ENCODE data around the gene LAMTOR4.
A peak's percentile ranks its signal among the peaks of the same experiment; 100 is the strongest.
"Not testable (repeated sequence)": the region's sequence is repeated elsewhere in the genome, so short reads cannot be mapped to it uniquely, and the experiment has no call there.

Gene LAMTOR4

GRCh38 chr7:100120733-100121036, 28.0 kb upstream of the LAMTOR4 start:
- FAIRE-seq (no peak), DNase-seq (ENCODE audit: extremely low spot score, insufficient read length, low read depth) (no peak)

GRCh38 chr7:100122067-100122466, 26.7 kb upstream of the LAMTOR4 start:
- no peak for DNase-seq (ENCODE audit: extremely low spot score, insufficient read length, low read depth)
- no peak for FAIRE-seq

- no peak for FAIRE-seq
- DNase-seq (ENCODE audit: extremely low spot score, insufficient read length, low read depth), result no peak
Observed at GRCh38 chr7:100122568-100122967, 26.1 kb upstream of the LAMTOR4 start.

- FAIRE-seq, result no peak
- DNase-seq (ENCODE audit: extremely low spot score, insufficient read length, low read depth), result no peak
Observed at GRCh38 chr7:100124301-100125230, 24.2 kb upstream of the LAMTOR4 start.

- FAIRE-seq (peak; percentile 38), DNase-seq (ENCODE audit: extremely low spot score, insufficient read length, low read depth) (no peak)
Observed at GRCh38 chr7:100126239-100126930, 22.3 kb upstream of the LAMTOR4 start.

GRCh38 chr7:100126931-100127865, 21.5 kb upstream of the LAMTOR4 start, which contains the start of gene MBLAC1:
Gene MBLAC1 (plus strand): TSS chr7:100126967. CDS start chr7:100127396, 429 bp downstream.
- peak; percentile 84 for FAIRE-seq
- DNase-seq (ENCODE audit: extremely low spot score, insufficient read length, low read depth), result peak; percentile 80

- no peak for FAIRE-seq
- DNase-seq (ENCODE audit: extremely low spot score, insufficient read length, low read depth), result no peak
Observed at GRCh38 chr7:100127866-100128636, 20.7 kb upstream of the LAMTOR4 start.

- FAIRE-seq (no peak), DNase-seq (ENCODE audit: extremely low spot score, insufficient read length, low read depth) (no peak)
Observed at GRCh38 chr7:100128637-100128963, 20.1 kb upstream of the LAMTOR4 start.

GRCh38 chr7:100130220-100130607, 18.5 kb upstream of the LAMTOR4 start:
- FAIRE-seq; DNase-seq (ENCODE audit: extremely low spot score, insufficient read length, low read depth): not testable (repeated sequence)

GRCh38 chr7:100130608-100131453, 17.9 kb upstream of the LAMTOR4 start:
- DNase-seq (ENCODE audit: extremely low spot score, insufficient read length, low read depth) (no peak), FAIRE-seq (peak; percentile 45)

- no peak for FAIRE-seq
Observed at GRCh38 chr7:100132126-100132525, 16.6 kb upstream of the LAMTOR4 start.

GRCh38 chr7:100132697-100133151, 16.0 kb upstream of the LAMTOR4 start:
- DNase-seq (ENCODE audit: extremely low spot score, insufficient read length, low read depth), result no peak
- peak; percentile 73 for FAIRE-seq

More at GRCh38 chr7:100132126-100132525, 16.6 kb upstream of the LAMTOR4 start:
- DNase-seq (ENCODE audit: extremely low spot score, insufficient read length, low read depth), result no peak

- DNase-seq (ENCODE audit: extremely low spot score, insufficient read length, low read depth) (no peak), FAIRE-seq (peak; percentile 56)
Observed at GRCh38 chr7:100137851-100138760, 10.6 kb upstream of the LAMTOR4 start.

GRCh38 chr7:100141555-100141949, 7.2 kb upstream of the LAMTOR4 start:
- DNase-seq (ENCODE audit: extremely low spot score, insufficient read length, low read depth), result no peak
- FAIRE-seq, result no peak

- FAIRE-seq (no peak), DNase-seq (ENCODE audit: extremely low spot score, insufficient read length, low read depth) (no peak)
Observed at GRCh38 chr7:100142461-100142860, 6.3 kb upstream of the LAMTOR4 start.

- DNase-seq (ENCODE audit: extremely low spot score, insufficient read length, low read depth); FAIRE-seq: not testable (repeated sequence)
Observed at GRCh38 chr7:100146350-100146749, 2.4 kb upstream of the LAMTOR4 start.

GRCh38 chr7:100147278-100147677, 1.4 kb upstream of the LAMTOR4 start:
- FAIRE-seq (no peak), DNase-seq (ENCODE audit: extremely low spot score, insufficient read length, low read depth) (no peak)

GRCh38 chr7:100148225-100148558, 526 bp upstream of the LAMTOR4 start:
- DNase-seq (ENCODE audit: extremely low spot score, insufficient read length, low read depth) (no peak), FAIRE-seq (no peak)

Data from GM18507 (cell line).